Measurements from ENCODE around the gene IL16. TPM values are rescaled to one million over a fixed set of nuclear protein-coding genes. Genes with fewer than 3 reads are reported as not detected.

Gene IL16
- total and polyA plus RNA-seq, 2 experiments from 2014 or later, result 0.32 to 0.53 TPM

GRCh38 chr15:81313686-81314085 lies 117.0 kb downstream of the IL16 start:
- peaks cover 35% of the 10 kb centered on the region for H3F3A ChIP-seq (ENCODE audit: insufficient read depth)
- H3K9me3 ChIP-seq (ENCODE audit: low read depth), result no peaks in the 10 kb centered on the region
- no peak for DNase-seq
- no peaks in the 10 kb centered on the region for H4K20me1 ChIP-seq (ENCODE audit: insufficient read depth)
- peaks cover 35% of the 10 kb centered on the region for H3K4me1 ChIP-seq (ENCODE audit: insufficient read depth)
- H3K9ac ChIP-seq, result no peak overlapping the region
- 77 to 88% methylated on average over 5 of the region's 5 CpGs for WGBS, 2 experiments (ENCODE audit: low coverage in 1 of 2, low lambda C conversion rate in 2 of 2, missing lambda C conversion rate in 2 of 2)
- TF ChIP-seq EZH2 (IDR thresholded peaks at IDR 0.05; ENCODE audit: insufficient read depth, poor library complexity, severe bottlenecking) (no peak), EZH2phosphoT487 (IDR thresholded peaks at IDR 0.05; ENCODE audit: insufficient read depth, low read depth) (no peak)
- in situ Hi-C loops (cut with MboI), result no loop called here
- H3K4me2 ChIP-seq (ENCODE audit: unreplicated experiment), result peak overlapping the region; percentile 25
- H3K79me2 ChIP-seq (ENCODE audit: insufficient read depth), result no peaks in the 10 kb centered on the region
- no peaks in the 10 kb centered on the region for H3K27me3 ChIP-seq (replicated peaks; ENCODE audit: insufficient read depth)
- peaks cover 18% of the 10 kb centered on the region; the same call in 1 of the 2 replicates for H3K36me3 ChIP-seq (ENCODE audit: low read depth)
- peak overlapping the region; percentile 62 for H3K27ac ChIP-seq
- no peaks in the 10 kb centered on the region for H3K9me2 ChIP-seq (ENCODE audit: insufficient read depth)
- H3K4me3 ChIP-seq, result no peak overlapping the region
- no peak overlapping the region for H2AFZ ChIP-seq

GRCh38 chr15:81314378-81314777 lies 117.7 kb downstream of the IL16 start:
- Histone ChIP-seq H3K79me2 (ENCODE audit: insufficient read depth) (no peaks in the 10 kb centered on the region), H3K4me3 (no peak overlapping the region), H3F3A (ENCODE audit: insufficient read depth) (peaks cover 35% of the 10 kb centered on the region), H2AFZ (no peak overlapping the region), H3K4me2 (ENCODE audit: unreplicated experiment) (no peak overlapping the region), H3K27me3 (replicated peaks; ENCODE audit: insufficient read depth) (no peaks in the 10 kb centered on the region), H3K4me1 (ENCODE audit: insufficient read depth) (peaks cover 34% of the 10 kb centered on the region), H4K20me1 (ENCODE audit: insufficient read depth) (no peaks in the 10 kb centered on the region), H3K9me3 (ENCODE audit: low read depth) (no peaks in the 10 kb centered on the region), H3K9me2 (ENCODE audit: insufficient read depth) (no peaks in the 10 kb centered on the region), H3K27ac (no peak overlapping the region), H3K9ac (no peak overlapping the region), H3K36me3 (ENCODE audit: low read depth) (peaks cover 18% of the 10 kb centered on the region; the same call in 1 of the 2 replicates)
- 98 to 99% methylated on average over 5 of the region's 5 CpGs for WGBS, 2 experiments (ENCODE audit: low coverage in 1 of 2, low lambda C conversion rate in 2 of 2, missing lambda C conversion rate in 2 of 2)
- TF ChIP-seq EZH2phosphoT487 (IDR thresholded peaks at IDR 0.05; ENCODE audit: insufficient read depth, low read depth), result no peak
- no peak for TF ChIP-seq EZH2 (IDR thresholded peaks at IDR 0.05; ENCODE audit: insufficient read depth, poor library complexity, severe bottlenecking)
- in situ Hi-C loops (cut with MboI), result no loop called here
- DNase-seq, result no peak

DNA sequence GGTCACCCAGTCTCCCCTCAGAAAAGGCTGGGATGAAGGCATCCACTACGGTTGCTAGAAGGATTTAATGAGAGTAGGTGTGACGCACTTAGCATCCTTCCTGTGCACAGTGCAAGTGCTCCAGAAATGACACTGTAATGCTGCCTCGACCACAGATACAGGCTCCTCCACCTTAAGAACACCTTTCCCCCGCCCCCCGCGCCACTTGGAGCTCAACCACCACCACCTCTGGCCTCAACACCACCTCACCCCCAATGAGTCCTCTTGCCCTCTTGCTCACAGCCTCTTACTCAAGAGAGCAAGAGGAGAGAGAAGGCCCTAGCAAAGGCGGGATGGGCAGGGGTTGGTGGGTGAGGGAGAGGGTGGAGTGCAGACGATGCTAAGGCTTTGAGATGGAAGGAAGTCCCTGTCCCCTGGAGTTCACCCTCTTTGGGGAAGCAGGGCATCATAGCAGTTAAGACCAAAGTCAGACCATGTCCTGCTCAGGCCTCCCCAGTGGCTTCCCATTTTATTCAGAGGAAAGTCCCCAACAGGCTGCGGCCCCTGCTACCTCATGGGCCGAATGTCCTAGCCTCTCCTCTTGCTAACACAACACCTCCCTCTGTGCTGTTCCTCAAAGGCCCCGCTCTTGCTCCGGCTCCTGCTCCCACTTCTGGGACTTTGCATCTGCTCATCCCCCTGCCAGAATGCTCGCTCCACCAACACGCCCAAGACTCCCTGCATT lies 118.9 kb downstream of the IL16 start:
- DNase-seq, result no peak
- no peak overlapping the region for H2AFZ ChIP-seq
- peaks cover 31% of the 10 kb centered on the region for H3K4me1 ChIP-seq (ENCODE audit: insufficient read depth)
- no peaks in the 10 kb centered on the region for H3K9me2 ChIP-seq (ENCODE audit: insufficient read depth)
- no peak overlapping the region for H3K4me2 ChIP-seq (ENCODE audit: unreplicated experiment)
- WGBS, 2 experiments (ENCODE audit: low coverage in 1 of 2, low lambda C conversion rate in 2 of 2, missing lambda C conversion rate in 2 of 2), result 93 to 94% methylated on average over 14 of the region's 14 CpGs
- no peaks in the 10 kb centered on the region; the same call in 1 of the 2 replicates for H3K79me2 ChIP-seq (ENCODE audit: insufficient read depth)
- no peak overlapping the region for H3K9ac ChIP-seq
- H3K36me3 ChIP-seq (ENCODE audit: low read depth), result peaks cover 30% of the 10 kb centered on the region; the same call in 1 of the 2 replicates
- H3K27ac ChIP-seq, result no peak overlapping the region
- H4K20me1 ChIP-seq (ENCODE audit: insufficient read depth), result no peaks in the 10 kb centered on the region
- in situ Hi-C loops (cut with MboI), result no loop called here
- H3K4me3 ChIP-seq, result no peak overlapping the region
- no peaks in the 10 kb centered on the region for H3K27me3 ChIP-seq (replicated peaks; ENCODE audit: insufficient read depth)
- TF ChIP-seq EZH2phosphoT487 (IDR thresholded peaks at IDR 0.05; ENCODE audit: insufficient read depth, low read depth) (no peak), EZH2 (IDR thresholded peaks at IDR 0.05; ENCODE audit: insufficient read depth, poor library complexity, severe bottlenecking) (no peak)
- H3K9me3 ChIP-seq (ENCODE audit: low read depth), result no peaks in the 10 kb centered on the region
- H3F3A ChIP-seq (ENCODE audit: insufficient read depth), result peaks cover 28% of the 10 kb centered on the region

- H3K27ac ChIP-seq, result no peak overlapping the region
- H4K20me1 ChIP-seq (ENCODE audit: insufficient read depth), result no peaks in the 10 kb centered on the region
- TF ChIP-seq EZH2 (IDR thresholded peaks at IDR 0.05; ENCODE audit: insufficient read depth, poor library complexity, severe bottlenecking) (no peak), EZH2phosphoT487 (IDR thresholded peaks at IDR 0.05; ENCODE audit: insufficient read depth, low read depth) (no peak)
- no peaks in the 10 kb centered on the region; the same call in 1 of the 2 replicates for H3K79me2 ChIP-seq (ENCODE audit: insufficient read depth)
- no peaks in the 10 kb centered on the region for H3K9me3 ChIP-seq (ENCODE audit: low read depth)
- H3K27me3 ChIP-seq (replicated peaks; ENCODE audit: insufficient read depth), result no peaks in the 10 kb centered on the region
- H2AFZ ChIP-seq, result no peak overlapping the region
- peaks cover 33% of the 10 kb centered on the region; the same call in 1 of the 2 replicates for H3K36me3 ChIP-seq (ENCODE audit: low read depth)
- no peak for DNase-seq
- in situ Hi-C loops (cut with MboI), result no loop called here
- no peak overlapping the region for H3K4me2 ChIP-seq (ENCODE audit: unreplicated experiment)
- no peak overlapping the region for H3K4me3 ChIP-seq
- H3K9ac ChIP-seq, result no peak overlapping the region
- WGBS, 2 experiments (ENCODE audit: low coverage in 1 of 2, low lambda C conversion rate in 2 of 2, missing lambda C conversion rate in 2 of 2), result 92 to 95% methylated on average over 3 of the region's 3 CpGs
- peaks cover 25% of the 10 kb centered on the region for H3K4me1 ChIP-seq (ENCODE audit: insufficient read depth)
- no peaks in the 10 kb centered on the region for H3K9me2 ChIP-seq (ENCODE audit: insufficient read depth)
- peaks cover 22% of the 10 kb centered on the region for H3F3A ChIP-seq (ENCODE audit: insufficient read depth)
Observed at GRCh38 chr15:81316267-81316666, 119.6 kb downstream of the IL16 start.
